Fibroblast of lung (primary cell): Measurements from ENCODE around the gene PAPOLB. TPM values are rescaled to one million over a fixed set of nuclear protein-coding genes. Genes with fewer than 3 reads are reported as not detected.

Experiments
- DNase-seq, 2 donors: peaks; one replicate each; pipeline versions ENCODE4 v3.0.0 to v3.0.0-alpha.2; 2010; ENCODE audit warnings: low read depth in 2 of 2
- H2AFZ ChIP-seq: 2 replicates; pipeline ENCODE4 v1.5.1; 2012; ENCODE audit warnings: low read length, control low read depth, inconsistent platforms
- H3K27ac ChIP-seq: 2 replicates; pipeline ENCODE4 v1.5.1; 2011; ENCODE audit warnings: low read length, control low read depth; ENCODE audit not compliant: insufficient read depth
- H3K27me3 ChIP-seq: 2 replicates; pipeline ENCODE4 v1.5.1; 2011; ENCODE audit warnings: mild to moderate bottlenecking, low read length; ENCODE audit not compliant: control insufficient read depth, insufficient read depth
- H3K36me3 ChIP-seq: 2 replicates; pipeline ENCODE4 v1.5.1; 2011; ENCODE audit warnings: low read length; ENCODE audit not compliant: control insufficient read depth, insufficient read depth
- H3K4me1 ChIP-seq: 2 replicates; pipeline ENCODE4 v1.5.1; 2011; ENCODE audit warnings: low read length; ENCODE audit not compliant: control insufficient read depth, insufficient read depth; ENCODE audit errors: extremely low read depth
- H3K4me2 ChIP-seq: 2 replicates; pipeline ENCODE4 v1.5.1; 2011; ENCODE audit warnings: low read length, control low read depth; ENCODE audit not compliant: insufficient read depth; ENCODE audit errors: extremely low read depth
- H3K4me3 ChIP-seq, 4 experiments: fragments of 200-600 bp in 1 of 4; sonication (generic) in 1 of 4; replicated peaks in 1 of 4; 2 replicates each; pipeline ENCODE4 v1.5.1; 2011 to 2016; ENCODE audit warnings: low read length in 4 of 4, low read depth in 3 of 4, mild to moderate bottlenecking in 3 of 4, control low read depth in 2 of 4, inconsistent platforms in 1 of 4, mixed read lengths in 1 of 4; ENCODE audit not compliant: insufficient read depth in 1 of 4; ENCODE audit errors: control extremely low read depth in 1 of 4
- H3K79me2 ChIP-seq: 2 replicates; pipeline ENCODE4 v1.5.1; 2012; ENCODE audit warnings: mild to moderate bottlenecking, low read length, inconsistent platforms; ENCODE audit not compliant: control insufficient read depth, insufficient read depth
- H3K9ac ChIP-seq: 2 replicates; pipeline ENCODE4 v1.5.1; 2011; ENCODE audit warnings: mild to moderate bottlenecking, low read length, control low read depth; ENCODE audit not compliant: insufficient read depth
- H3K9me3 ChIP-seq: 2 replicates; pipeline ENCODE4 v1.5.1; 2012; ENCODE audit warnings: low read depth, low read length; ENCODE audit not compliant: control insufficient read depth, insufficient read depth
- H4K20me1 ChIP-seq: 2 replicates; pipeline ENCODE4 v1.5.1; 2011; ENCODE audit warnings: low read length; ENCODE audit not compliant: control insufficient read depth, insufficient read depth; ENCODE audit errors: extremely low read depth
- CTCF ChIP-seq, 2 donors: IDR thresholded peaks in 1 of 2; conservative IDR thresholded peaks in 1 of 2; 1 replicate in 1 of 2; 2 replicates in 1 of 2; pipeline ENCODE4 v1.5.1; 2011 to 2012; ENCODE audit warnings: low read length in 2 of 2, control low read depth in 1 of 2, inconsistent platforms in 1 of 2, low read depth in 1 of 2, mild to moderate bottlenecking in 1 of 2
- EZH2 ChIP-seq: IDR thresholded peaks from 2 replicates; pipeline ENCODE4 v1.5.1; 2012; ENCODE audit warnings: low read length, control low read depth, mild to moderate bottlenecking; ENCODE audit errors: missing control alignments
- polyA plus RNA-seq, 2 donors: library from polyadenylated mRNA; depleted of rRNA in 1 of 2; stranded (reverse) in 1 of 2; unstranded in 1 of 2; fragments of >200 nt; gene quantifications; 2 replicates each; pipeline ENCODE4 v1.2.1, GENCODE V29; 2011 to 2012; ENCODE audit warnings: missing spikeins in 1 of 2
- total RNA-seq: library from RNA; depleted of rRNA; stranded (reverse); fragments of >200 nt; gene quantifications from 2 replicates; pipeline ENCODE4 v1.2.1, GENCODE V29; 2014

PAPOLB gene
- total and polyA plus RNA-seq, 2 donors (not counting 1 experiment from before 2014, with no cell fraction given), result under 0.01 to 0.02 TPM

GRCh38 chr7:4834601-4835397 is 27.0 kb downstream of the PAPOLB start:
- H3K4me1 ChIP-seq, result no peaks in the 10 kb centered on the region
- no peak for DNase-seq
- no peak overlapping the region for H2AFZ ChIP-seq
- no peaks in the 10 kb centered on the region for H3K79me2 ChIP-seq
- H3K27ac ChIP-seq, result no peak overlapping the region
- no peak overlapping the region for H3K4me2 ChIP-seq
- no peak overlapping the region for H3K9ac ChIP-seq
- no peaks in the 10 kb centered on the region for H3K27me3 ChIP-seq
- H3K4me3 ChIP-seq, result no peak overlapping the region
- no peaks in the 10 kb centered on the region for H3K36me3 ChIP-seq
- no peak for TF ChIP-seq CTCF (conservative IDR thresholded peaks at IDR 0.05 in 1 of 2, IDR thresholded peaks at IDR 0.05 in 1 of 2; ENCODE audit: low read depth in 1 of 2, low read length in 2 of 2)
- TF ChIP-seq EZH2, result no peak
- H4K20me1 ChIP-seq, result no peaks in the 10 kb centered on the region
- no peaks in the 10 kb centered on the region for H3K9me3 ChIP-seq

- H3K4me2 ChIP-seq, result no peak overlapping the region
- no peak overlapping the region for H3K27ac ChIP-seq
- H4K20me1 ChIP-seq, result no peaks in the 10 kb centered on the region
- H3K4me3 ChIP-seq, result no peak overlapping the region
- no peaks in the 10 kb centered on the region for H3K4me1 ChIP-seq
- no peaks in the 10 kb centered on the region for H3K9me3 ChIP-seq
- no peaks in the 10 kb centered on the region for H3K36me3 ChIP-seq
- no peak for DNase-seq
- H3K27me3 ChIP-seq, result no peaks in the 10 kb centered on the region
- no peak overlapping the region for H2AFZ ChIP-seq
- no peak overlapping the region for H3K9ac ChIP-seq
- H3K79me2 ChIP-seq, result no peaks in the 10 kb centered on the region
- TF ChIP-seq EZH2 (no peak), CTCF (conservative IDR thresholded peaks at IDR 0.05 in 1 of 2, IDR thresholded peaks at IDR 0.05 in 1 of 2; ENCODE audit: low read depth in 1 of 2, low read length in 2 of 2) (no peak)
Observed at GRCh38 chr7:4833691-4834600, 27.9 kb downstream of the PAPOLB start.

- no peak for DNase-seq
- no peaks in the 10 kb centered on the region for H4K20me1 ChIP-seq
- no peak overlapping the region for H3K9ac ChIP-seq
- H3K79me2 ChIP-seq, result no peaks in the 10 kb centered on the region
- no peak overlapping the region for H3K4me2 ChIP-seq
- H3K9me3 ChIP-seq, result no peaks in the 10 kb centered on the region
- H3K36me3 ChIP-seq, result no peaks in the 10 kb centered on the region
- H3K4me1 ChIP-seq, result no peaks in the 10 kb centered on the region
- H3K27ac ChIP-seq, result no peak overlapping the region
- H3K4me3 ChIP-seq, result no peak overlapping the region
- no peaks in the 10 kb centered on the region for H3K27me3 ChIP-seq
- H2AFZ ChIP-seq, result no peak overlapping the region
- no peak for TF ChIP-seq EZH2
- no peak for TF ChIP-seq CTCF (conservative IDR thresholded peaks at IDR 0.05 in 1 of 2, IDR thresholded peaks at IDR 0.05 in 1 of 2; ENCODE audit: low read depth in 1 of 2, low read length in 2 of 2)
Observed at GRCh38 chr7:4833176-4833575, 28.7 kb downstream of the PAPOLB start.
